Thymus (tissue), 11 donors: ENCODE data around the gene FAM170B. TPM values are rescaled to one million over a fixed set of nuclear protein-coding genes. Genes with fewer than 3 reads are reported as not detected.

ENCODE experiments used
- DNase-seq, 9 donors: peaks; one replicate each; pipeline ENCODE4 v3.0.0-alpha.2; 2013; ENCODE audit warnings: low spot score in 9 of 9, low read depth in 6 of 9, missing footprints in 1 of 9
- H3K27ac ChIP-seq, 2 donors: one replicate each; pipeline ENCODE4 v1.5.1; 2013; ENCODE audit warnings: control low read depth in 1 of 2, low read depth in 1 of 2, low read length in 1 of 2, mild to moderate bottlenecking in 1 of 2, moderate library complexity in 1 of 2
- H3K27me3 ChIP-seq, 2 donors: one replicate each; pipeline ENCODE4 v1.5.1; 2013; ENCODE audit warnings: low read length in 1 of 2; ENCODE audit not compliant: control insufficient read depth in 2 of 2, insufficient read depth in 1 of 2
- H3K36me3 ChIP-seq, 2 donors: one replicate each; pipeline ENCODE4 v1.5.1; 2013; ENCODE audit warnings: low read length in 1 of 2, mild to moderate bottlenecking in 1 of 2, moderate library complexity in 1 of 2; ENCODE audit not compliant: control insufficient read depth in 2 of 2, insufficient read depth in 2 of 2
- H3K4me1 ChIP-seq, 2 donors: one replicate each; pipeline ENCODE4 v1.5.1; 2013; ENCODE audit warnings: low read length in 2 of 2; ENCODE audit not compliant: control insufficient read depth in 2 of 2, insufficient read depth in 2 of 2
- H3K4me3 ChIP-seq, 2 donors: one replicate each; pipeline ENCODE4 v1.5.1; 2013; ENCODE audit warnings: low read length in 2 of 2, control low read depth in 1 of 2, mild to moderate bottlenecking in 1 of 2
- H3K9me3 ChIP-seq, 2 donors: one replicate each; pipeline ENCODE4 v1.5.1; 2013; ENCODE audit warnings: low read length in 1 of 2, mild to moderate bottlenecking in 1 of 2; ENCODE audit not compliant: control insufficient read depth in 2 of 2, insufficient read depth in 1 of 2
- WGBS: extraction: QIAGEN DNeasy Blood & Tissue Kit; methylation state at CpG from one replicate; pipeline ENCODE4 v1.1.7; 2013; 5-methylcytosine and 5-hydroxymethylcytosine counted together
- polyA plus RNA-seq: library from polyadenylated mRNA; stranded (reverse); fragments of 200-250 nt; gene quantifications from one replicate; pipeline ENCODE4 v1.2.3, GENCODE V29; 2013
- total RNA-seq: library from RNA; stranded (reverse); fragments of 120-200 nt; gene quantifications from one replicate; pipeline ENCODE4 v1.2.4, GENCODE V29; 2013
- donor health status: healthy.

Gene FAM170B
- total and polyA plus RNA-seq, 2 donors, result 0.02 TPM; not detected in 1

DNA sequence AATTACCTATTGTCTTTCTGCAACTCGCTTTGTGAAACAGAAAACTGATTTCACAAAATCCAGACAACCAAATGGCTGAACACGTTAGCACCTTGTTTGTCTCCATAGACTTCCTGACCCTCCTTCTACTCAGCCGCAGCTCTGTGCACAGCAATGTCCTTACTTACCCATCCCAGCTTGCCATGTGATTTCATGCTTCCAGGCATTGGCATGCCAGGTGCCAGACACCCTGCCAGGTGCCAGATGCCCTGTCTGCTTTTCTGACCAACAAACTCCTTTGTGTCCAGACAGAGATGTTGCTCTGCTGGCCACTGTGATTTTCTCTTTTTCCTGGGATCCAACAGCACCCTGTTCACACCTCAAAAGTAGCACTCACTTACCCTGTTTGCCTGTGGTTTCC lies 16.1 kb upstream of the FAM170B start:
- Histone ChIP-seq H3K4me1 (peaks cover 0 to 8% of the 10 kb centered on the region in 2 donors), H3K9me3 (peaks cover 0 to 6% of the 10 kb centered on the region in 2 donors), H3K4me3 (no peak overlapping the region), H3K36me3 (no peaks in the 10 kb centered on the region), H3K27me3 (no peaks in the 10 kb centered on the region), H3K27ac (no peak overlapping the region)
- 95% methylated on average over 3 of the region's 3 CpGs for WGBS
- no peak for DNase-seq

DNA sequence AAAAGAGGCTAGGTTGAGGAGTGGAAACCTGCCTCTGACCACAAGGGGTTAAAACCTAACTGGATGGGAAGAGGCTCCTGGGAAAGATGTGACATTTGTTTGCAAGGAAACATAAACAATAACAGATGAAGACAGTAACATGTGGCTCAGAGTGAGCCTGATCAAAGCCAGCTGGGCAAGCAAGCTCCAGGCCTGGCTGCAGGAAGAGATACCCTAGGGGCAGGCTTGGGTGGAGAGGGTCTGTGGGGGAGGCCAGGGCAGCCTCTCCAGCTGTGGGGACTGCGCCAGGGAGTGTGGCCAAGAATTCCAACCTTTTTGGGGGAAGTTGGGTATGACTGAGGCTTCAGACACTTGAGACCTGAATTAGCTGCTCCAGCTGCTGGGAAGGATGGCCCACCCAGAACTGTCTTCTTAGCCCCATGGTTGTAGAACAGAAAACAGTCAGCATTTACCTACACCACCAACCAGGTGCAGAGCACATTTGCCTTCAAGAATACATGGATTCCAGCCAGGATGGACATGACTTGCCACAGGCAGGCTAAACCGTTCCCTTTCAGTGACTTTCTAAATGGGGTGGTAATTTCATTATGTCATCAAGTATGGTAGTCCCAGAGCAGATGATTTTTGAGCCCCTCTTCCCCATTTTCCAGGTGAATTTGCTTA lies 10.4 kb upstream of the FAM170B start:
- Histone ChIP-seq H3K4me1 (peaks cover 0 to 7% of the 10 kb centered on the region in 2 donors), H3K27ac (no peak overlapping the region), H3K36me3 (no peaks in the 10 kb centered on the region), H3K9me3 (peaks cover 0 to 6% of the 10 kb centered on the region in 2 donors), H3K4me3 (no peak overlapping the region), H3K27me3 (no peaks in the 10 kb centered on the region)
- WGBS, result 92% methylated on average over 2 of the region's 2 CpGs
- DNase-seq, result no peak

DNA sequence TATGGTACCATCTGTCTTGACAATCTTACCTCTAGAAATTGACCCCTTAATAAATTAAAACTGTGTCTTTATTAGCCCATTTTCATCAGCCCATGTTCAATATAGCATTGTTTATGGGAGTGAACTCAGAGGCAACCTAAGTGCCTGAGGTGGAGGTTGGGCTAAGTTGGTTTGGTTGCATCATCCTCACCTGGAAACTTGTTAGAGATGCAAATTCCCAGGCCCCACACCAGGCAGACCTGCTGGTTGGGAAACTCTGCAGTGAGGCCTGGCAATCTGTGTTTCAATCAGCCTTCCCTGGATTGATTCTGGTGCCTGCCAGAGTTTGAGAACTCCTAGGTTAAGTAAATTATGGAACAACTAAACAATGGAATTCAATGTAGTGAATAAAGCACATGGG lies 9.4 kb upstream of the FAM170B start:
- H3K27ac ChIP-seq, result no peak overlapping the region
- no peaks in the 10 kb centered on the region for H3K27me3 ChIP-seq
- peaks cover 0 to 6% of the 10 kb centered on the region in 2 donors for H3K9me3 ChIP-seq
- no peaks in the 10 kb centered on the region for H3K36me3 ChIP-seq
- peaks cover 0 to 10% of the 10 kb centered on the region in 2 donors for H3K4me1 ChIP-seq
- no peak for DNase-seq
- no peak overlapping the region for H3K4me3 ChIP-seq

DNA sequence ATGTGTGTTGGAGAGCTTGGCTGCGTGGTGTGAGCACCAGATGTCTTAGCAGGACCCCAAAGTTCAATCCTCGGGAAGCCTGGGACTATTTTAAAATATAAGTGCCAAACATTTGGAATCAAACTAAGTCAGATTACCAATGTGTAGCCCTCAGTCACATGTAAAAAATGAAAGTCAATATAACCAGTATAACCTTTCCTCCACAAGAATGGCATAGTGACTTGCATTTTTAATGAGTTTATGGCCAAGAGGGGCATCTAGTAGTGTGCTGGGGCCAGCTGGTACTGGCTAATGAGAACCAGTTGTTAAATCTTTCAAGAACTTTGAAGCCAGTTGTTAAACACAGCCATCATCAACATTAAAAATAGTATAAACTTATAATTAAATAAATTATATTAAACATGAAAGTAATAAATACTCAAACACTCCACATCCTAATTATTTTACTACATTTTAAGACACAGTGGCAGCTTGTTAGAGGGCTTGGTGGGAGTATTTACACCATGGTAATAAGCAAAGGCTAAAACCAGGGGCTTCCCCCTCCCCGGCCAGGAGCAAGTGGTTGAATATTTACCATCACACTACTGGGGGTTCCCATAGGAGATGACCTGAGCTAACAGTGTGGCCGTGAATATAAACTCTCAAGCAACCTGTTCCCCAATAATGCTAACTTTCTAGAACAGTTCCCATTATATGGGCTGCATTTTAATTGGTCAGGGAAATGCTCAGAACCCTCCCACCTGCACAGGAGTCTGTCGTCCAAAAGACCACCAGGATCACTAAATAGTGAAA lies 7.9 kb upstream of the FAM170B start:
- Histone ChIP-seq H3K36me3 (no peaks in the 10 kb centered on the region), H3K9me3 (no peaks in the 10 kb centered on the region), H3K4me3 (no peak overlapping the region), H3K27ac (no peak overlapping the region), H3K4me1 (peaks cover 0 to 10% of the 10 kb centered on the region in 2 donors), H3K27me3 (no peaks in the 10 kb centered on the region)
- 95% methylated on average over 5 of the region's 5 CpGs for WGBS
- DNase-seq, result no peak

DNA sequence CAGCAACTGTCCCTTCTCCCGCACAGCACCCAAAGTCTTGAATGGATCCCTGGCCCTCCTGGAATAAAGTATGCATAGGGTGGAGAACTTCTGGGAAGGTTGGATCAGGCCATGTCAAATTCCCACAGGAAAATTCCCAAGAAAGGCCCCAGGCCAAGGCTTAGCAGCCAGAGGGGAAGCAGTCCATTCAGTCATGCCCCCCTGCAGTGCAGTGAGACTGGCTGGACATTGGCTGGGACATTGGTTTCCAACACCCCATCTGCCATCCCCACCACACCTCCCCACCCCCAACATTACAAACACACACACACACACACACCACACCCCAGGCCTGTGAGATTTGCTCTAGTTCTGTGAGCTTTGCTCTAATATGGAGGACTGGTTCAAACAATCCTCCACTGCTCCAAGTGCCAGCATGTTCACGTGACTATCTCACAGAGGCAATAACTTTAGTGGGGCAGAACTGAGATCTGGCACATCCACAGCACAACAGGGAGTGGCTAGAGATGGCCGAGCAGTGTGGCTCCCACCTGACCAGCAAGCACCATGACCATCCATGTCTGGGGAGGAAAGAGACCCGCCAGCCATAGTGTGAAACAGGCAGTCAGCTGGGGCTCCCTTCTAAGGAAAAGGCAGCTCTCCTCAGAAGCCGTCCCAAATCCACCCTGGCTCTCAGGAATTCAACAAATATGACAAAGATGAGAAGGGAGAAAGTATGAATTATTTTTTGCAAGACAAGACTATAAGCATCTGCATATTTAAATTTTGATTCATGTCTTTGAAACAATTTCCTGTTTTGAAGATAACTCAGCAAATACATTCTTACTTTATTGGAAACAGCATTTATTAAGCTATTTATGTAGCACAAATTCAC lies 6.7 kb upstream of the FAM170B start:
- 95% methylated on average over 5 of the region's 5 CpGs for WGBS
- H3K27ac ChIP-seq, result no peak overlapping the region

DNA sequence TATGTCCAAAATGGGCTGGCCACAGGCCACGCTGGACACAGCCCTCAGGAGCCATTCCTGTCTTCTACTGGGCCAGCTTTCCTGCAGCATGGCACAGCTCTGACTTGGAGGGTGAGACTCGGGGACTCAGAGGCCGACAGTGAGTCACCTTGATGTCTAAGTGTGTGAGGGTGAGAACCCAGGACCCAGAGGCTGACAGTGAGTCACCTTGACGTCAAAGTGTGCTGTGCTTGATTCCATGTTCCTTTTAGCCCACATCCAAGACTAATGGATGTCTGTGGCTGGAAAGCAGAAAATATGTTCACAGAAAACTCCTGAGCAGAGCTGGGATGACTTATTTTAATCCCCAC lies 6.0 kb upstream of the FAM170B start:
- H3K36me3 ChIP-seq, result no peaks in the 10 kb centered on the region
- H3K4me1 ChIP-seq, result peaks cover 0 to 23% of the 10 kb centered on the region in 2 donors
- no peaks in the 10 kb centered on the region for H3K27me3 ChIP-seq
- WGBS, result 95% methylated on average over 4 of the region's 4 CpGs
- H3K4me3 ChIP-seq, result no peak overlapping the region
- DNase-seq, result no peak
- H3K27ac ChIP-seq, result no peak overlapping the region
- H3K9me3 ChIP-seq, result no peaks in the 10 kb centered on the region

More for the DNA sequence above, 6.7 kb upstream of the FAM170B start:
- H3K9me3 ChIP-seq, result no peaks in the 10 kb centered on the region
- DNase-seq, result no peak
- no peaks in the 10 kb centered on the region for H3K27me3 ChIP-seq
- H3K4me1 ChIP-seq, result peaks cover 0 to 15% of the 10 kb centered on the region in 2 donors
- H3K36me3 ChIP-seq, result no peaks in the 10 kb centered on the region
- no peak overlapping the region for H3K4me3 ChIP-seq

DNA sequence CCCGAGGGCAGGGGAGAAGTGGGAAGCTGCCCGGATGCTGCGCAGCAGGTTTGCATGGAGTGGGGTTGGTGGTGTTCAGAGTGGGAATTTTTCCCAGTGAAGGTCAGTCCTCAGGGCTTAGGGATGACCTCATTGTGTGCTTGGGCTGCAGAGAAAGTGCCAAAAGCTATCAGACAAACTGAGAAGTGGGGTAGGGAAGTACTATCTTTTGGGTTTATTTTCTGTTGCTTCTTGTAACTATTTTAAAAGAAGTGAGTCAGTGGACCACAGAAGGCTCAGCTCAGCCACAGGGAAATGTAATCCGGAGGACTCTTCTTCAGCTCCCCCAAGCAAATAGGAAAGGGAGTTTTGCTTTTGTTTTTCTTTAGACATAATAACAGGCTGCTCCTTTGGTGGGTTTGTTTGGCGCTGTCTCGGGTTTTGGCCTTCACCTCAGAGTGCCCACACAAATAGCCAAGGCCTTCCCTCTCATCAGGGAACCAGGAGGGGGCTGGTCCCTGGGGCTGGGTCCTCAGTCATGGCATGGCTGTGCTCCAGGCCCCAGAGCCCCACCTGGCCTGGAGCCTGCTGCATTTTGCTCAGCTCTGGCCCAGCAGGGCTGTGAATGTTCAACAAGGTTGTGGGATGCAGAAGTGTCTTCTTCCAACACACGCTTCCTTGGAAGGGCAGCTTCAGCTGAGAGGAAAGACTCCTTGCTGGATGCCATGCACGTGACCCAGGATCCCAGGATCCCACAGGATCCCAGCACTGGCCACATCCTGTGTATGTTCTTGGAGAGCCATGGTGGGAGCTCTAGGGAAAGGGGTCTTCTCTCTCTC lies 5.4 kb upstream of the FAM170B start:
- Histone ChIP-seq H3K36me3 (no peaks in the 10 kb centered on the region), H3K4me1 (peaks cover 1 to 26% of the 10 kb centered on the region in 2 donors), H3K27me3 (no peaks in the 10 kb centered on the region), H3K4me3 (no peak overlapping the region), H3K27ac (no peak overlapping the region), H3K9me3 (no peaks in the 10 kb centered on the region)
- no peak for DNase-seq
- 86% methylated on average over 8 of the region's 8 CpGs for WGBS

DNA sequence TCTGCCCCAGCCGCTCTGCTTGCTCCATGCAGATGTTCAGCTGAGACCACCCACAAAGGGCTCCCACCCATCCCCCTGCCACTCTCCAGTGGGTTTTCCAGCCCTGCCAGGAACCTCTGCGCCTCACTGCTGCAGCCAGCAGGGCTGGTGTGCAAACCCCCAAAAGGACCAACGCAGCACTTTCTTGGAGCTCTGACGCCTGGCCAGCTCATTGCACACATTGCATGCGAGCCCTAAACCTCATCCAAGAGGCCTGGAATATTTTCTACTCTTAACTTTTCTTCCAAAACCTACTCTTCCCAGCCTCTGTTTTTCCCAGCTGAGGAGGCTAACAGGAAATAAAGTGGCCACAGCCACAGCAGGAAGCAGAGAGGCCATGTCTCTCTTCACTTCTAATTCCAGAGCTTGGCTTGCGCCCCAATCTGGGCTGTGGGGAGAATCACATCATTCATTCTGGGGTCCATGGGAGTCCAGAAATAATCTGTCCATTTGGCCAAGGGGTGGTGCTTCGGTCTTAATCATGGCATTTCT lies 4.6 kb upstream of the FAM170B start:
- Histone ChIP-seq H3K27me3 (no peaks in the 10 kb centered on the region), H3K27ac (no peak overlapping the region), H3K4me1 (peaks cover 2 to 30% of the 10 kb centered on the region in 2 donors), H3K4me3 (no peak overlapping the region), H3K36me3 (no peaks in the 10 kb centered on the region), H3K9me3 (peaks cover 0 to 5% of the 10 kb centered on the region in 2 donors)
- 96% methylated on average over 7 of the region's 7 CpGs for WGBS
- DNase-seq, result no peak
